ENCODE measurements around the gene MATCAP1. TPM values are rescaled to one million over a fixed set of nuclear protein-coding genes. Genes with fewer than 3 reads are reported as not detected.

The MATCAP1 gene
- total and polyA plus RNA-seq, 2 donors from 2014 or later: 15.5 to 38.8 TPM

- H3K9me3 ChIP-seq (ENCODE audit: control insufficient read depth in 2 of 3, insufficient read depth in 1 of 3, low read length in 3 of 3): no peaks in the 10 kb centered on the region
- H3K4me1 ChIP-seq (ENCODE audit: control insufficient read depth in 2 of 3, insufficient read depth in 2 of 3, low read depth in 1 of 3, low read length in 3 of 3): peaks cover 0 to 28% (median 20%) of the 10 kb centered on the region in 3 donors
- peak within 1 kb of the TSS in 1 of 3 donors; percentile 34 for H3K9ac ChIP-seq (ENCODE audit: low read length in 3 of 3)
- H3K27ac ChIP-seq (ENCODE audit: low read depth in 2 of 2, low read length in 2 of 2): peak within 1 kb of the TSS; percentile 50 to 78
- peak in 3 of 5 donors; percentile 28 to 87 (median 75) for DNase-seq
- H3K27me3 ChIP-seq (ENCODE audit: control insufficient read depth, insufficient read depth, low read length): no peaks in the 10 kb centered on the region
- H3K4me3 ChIP-seq (ENCODE audit: low read length in 3 of 3): peak within 1 kb of the TSS in 2 of 3 donors; percentile 47 to 61
- no peak for FAIRE-seq
- intact Hi-C loops (cut with DNase I): no loop called here
- peaks cover 7 to 43% (median 31%) of the 10 kb centered on the region in 3 donors for H3K36me3 ChIP-seq (ENCODE audit: control insufficient read depth in 2 of 3, insufficient read depth in 3 of 3, low read length in 3 of 3)
- TF ChIP-seq, protein P1, sequence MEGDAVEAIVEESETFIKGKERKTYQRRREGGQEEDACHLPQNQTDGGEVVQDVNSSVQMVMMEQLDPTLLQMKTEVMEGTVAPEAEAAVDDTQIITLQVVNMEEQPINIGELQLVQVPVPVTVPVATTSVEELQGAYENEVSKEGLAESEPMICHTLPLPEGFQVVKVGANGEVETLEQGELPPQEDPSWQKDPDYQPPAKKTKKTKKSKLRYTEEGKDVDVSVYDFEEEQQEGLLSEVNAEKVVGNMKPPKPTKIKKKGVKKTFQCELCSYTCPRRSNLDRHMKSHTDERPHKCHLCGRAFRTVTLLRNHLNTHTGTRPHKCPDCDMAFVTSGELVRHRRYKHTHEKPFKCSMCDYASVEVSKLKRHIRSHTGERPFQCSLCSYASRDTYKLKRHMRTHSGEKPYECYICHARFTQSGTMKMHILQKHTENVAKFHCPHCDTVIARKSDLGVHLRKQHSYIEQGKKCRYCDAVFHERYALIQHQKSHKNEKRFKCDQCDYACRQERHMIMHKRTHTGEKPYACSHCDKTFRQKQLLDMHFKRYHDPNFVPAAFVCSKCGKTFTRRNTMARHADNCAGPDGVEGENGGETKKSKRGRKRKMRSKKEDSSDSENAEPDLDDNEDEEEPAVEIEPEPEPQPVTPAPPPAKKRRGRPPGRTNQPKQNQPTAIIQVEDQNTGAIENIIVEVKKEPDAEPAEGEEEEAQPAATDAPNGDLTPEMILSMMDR (IDR thresholded peaks at IDR 0.05; ENCODE audit: borderline replicate concordance, extremely low read depth, insufficient read depth): peak; percentile 32
Observed at GRCh38 chr16:67199011-67199807, 15.4 kb upstream of the MATCAP1 start, which contains the start of gene ELMO3. ELMO3 (plus strand) TSS chr16:67199131; CDS start chr16:67199327, 196 bp downstream.

- DNase-seq: peak in 4 of 5 donors; percentile 29 to 84 (median 56)
- intact Hi-C loops (cut with DNase I): no loop called here
- H3K36me3 ChIP-seq (ENCODE audit: control insufficient read depth in 2 of 3, insufficient read depth in 3 of 3, low read length in 3 of 3): peaks cover 7 to 52% (median 30%) of the 10 kb centered on the region in 3 donors
- H3K27ac ChIP-seq (ENCODE audit: low read depth in 2 of 2, low read length in 2 of 2): peak overlapping the region; percentile 50 to 78
- no peak for FAIRE-seq
- peak overlapping the region in 1 of 3 donors; percentile 34 for H3K9ac ChIP-seq (ENCODE audit: low read length in 3 of 3)
- H3K4me1 ChIP-seq (ENCODE audit: control insufficient read depth in 2 of 3, insufficient read depth in 2 of 3, low read depth in 1 of 3, low read length in 3 of 3): peaks cover 0 to 34% (median 28%) of the 10 kb centered on the region in 3 donors
- H3K27me3 ChIP-seq (ENCODE audit: control insufficient read depth, insufficient read depth, low read length): no peaks in the 10 kb centered on the region
- peak overlapping the region in 1 of 3 donors; percentile 61 for H3K4me3 ChIP-seq (ENCODE audit: low read length in 3 of 3)
- TF ChIP-seq, protein P1 (IDR thresholded peaks at IDR 0.05; ENCODE audit: borderline replicate concordance, extremely low read depth, insufficient read depth): peak; percentile 56
- H3K9me3 ChIP-seq (ENCODE audit: control insufficient read depth in 2 of 3, insufficient read depth in 1 of 3, low read length in 3 of 3): no peaks in the 10 kb centered on the region
Observed at GRCh38 chr16:67198238-67198734, 14.5 kb upstream of the MATCAP1 start.

DNA sequence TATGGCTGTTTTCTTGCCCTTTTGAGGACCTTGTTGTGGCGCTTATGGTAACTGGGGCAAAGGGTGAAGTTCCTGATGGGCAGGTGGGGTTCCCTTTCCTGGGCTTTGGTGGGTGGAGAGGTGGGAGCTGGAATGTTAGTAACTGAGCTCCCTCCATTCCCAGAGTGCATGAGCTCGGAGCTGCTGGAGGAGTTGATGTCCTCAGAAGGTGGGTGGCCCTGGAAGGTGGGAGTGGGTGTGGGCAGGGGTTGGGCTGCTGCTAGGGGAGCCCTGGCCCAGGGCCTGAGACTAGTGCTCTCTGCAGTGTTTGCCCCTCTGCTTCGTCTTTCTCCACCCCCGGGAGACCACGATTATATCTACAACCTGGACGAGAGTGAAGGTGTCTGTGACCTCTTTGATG is 13.9 kb upstream of the MATCAP1 start:
- H3K27me3 ChIP-seq (ENCODE audit: control insufficient read depth, insufficient read depth, low read length): no peaks in the 10 kb centered on the region
- intact Hi-C loops (cut with DNase I): no loop called here
- H3K9me3 ChIP-seq (ENCODE audit: control insufficient read depth in 2 of 3, insufficient read depth in 1 of 3, low read length in 3 of 3): no peaks in the 10 kb centered on the region
- H3K36me3 ChIP-seq (ENCODE audit: control insufficient read depth in 2 of 3, insufficient read depth in 3 of 3, low read length in 3 of 3): peaks cover 7 to 52% (median 30%) of the 10 kb centered on the region in 3 donors
- peaks cover 0 to 40% (median 34%) of the 10 kb centered on the region in 3 donors for H3K4me1 ChIP-seq (ENCODE audit: control insufficient read depth in 2 of 3, insufficient read depth in 2 of 3, low read depth in 1 of 3, low read length in 3 of 3)
- H3K27ac ChIP-seq (ENCODE audit: low read depth in 2 of 2, low read length in 2 of 2): peak overlapping the region in 1 of 2 donors; percentile 78
- FAIRE-seq (no peak), DNase-seq (peak in 1 of 5 donors; percentile 48)
- peak overlapping the region in 1 of 3 donors; percentile 34 for H3K9ac ChIP-seq (ENCODE audit: low read length in 3 of 3)
- TF ChIP-seq, protein P1 (IDR thresholded peaks at IDR 0.05; ENCODE audit: borderline replicate concordance, extremely low read depth, insufficient read depth): no peak
- no peak overlapping the region for H3K4me3 ChIP-seq (ENCODE audit: low read length in 3 of 3)
